ENCODE data around the gene RNF167.

RNF167 gene

DNA sequence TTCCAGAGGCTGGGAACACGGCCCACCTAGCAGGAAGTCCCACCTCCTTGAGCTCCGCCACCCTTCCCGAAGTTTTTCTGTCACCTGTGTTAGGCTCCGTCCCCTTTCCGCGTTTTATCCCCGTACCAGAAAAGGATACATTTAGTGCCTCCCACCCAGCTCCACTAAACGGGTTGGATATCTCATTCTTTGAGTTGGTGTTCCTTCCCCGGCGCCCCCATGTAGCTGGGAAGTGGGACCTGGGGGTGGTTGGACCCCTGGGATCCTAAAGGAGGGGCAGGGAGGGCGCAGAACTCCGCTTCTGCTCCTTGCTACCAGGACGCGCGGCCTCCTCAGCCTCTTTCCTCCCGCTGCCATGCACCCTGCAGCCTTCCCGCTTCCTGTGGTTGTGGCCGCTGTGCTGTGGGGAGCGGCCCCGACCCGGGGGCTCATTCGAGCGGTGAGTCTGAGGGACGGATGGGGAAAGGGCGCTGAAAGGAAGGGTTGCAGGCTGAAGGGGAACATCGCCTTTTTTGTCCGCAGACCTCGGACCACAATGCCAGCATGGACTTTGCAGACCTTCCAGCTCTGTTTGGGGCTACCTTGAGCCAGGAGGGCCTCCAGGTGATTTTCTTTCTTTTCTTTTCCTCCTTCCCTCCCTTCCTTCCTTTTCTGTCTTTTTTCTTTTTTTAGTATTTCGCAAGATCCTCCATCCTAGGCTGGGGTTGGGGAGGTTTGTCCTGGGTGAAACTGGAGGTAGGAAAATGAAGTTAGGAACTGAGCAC lies 669 bp downstream of the RNF167 start:
- DNase-seq, result no peak

- no peak for DNase-seq
Measured at GRCh38 chr17:4941319-4941610, 1.2 kb downstream of the RNF167 start.

GRCh38 chr17:4942760-4943508 lies 2.9 kb downstream of the RNF167 start:
- no peak for DNase-seq

GRCh38 chr17:4944163-4944553 lies 4.1 kb downstream of the RNF167 start:
- DNase-seq, result no peak

GRCh38 chr17:4944554-4945175 lies 4.6 kb downstream of the RNF167 start:
- peak; percentile 39 for DNase-seq

GRCh38 chr17:4945176-4945943 lies 5.3 kb downstream of the RNF167 start:
- DNase-seq, result peak; percentile 78

- no peak for DNase-seq
Measured at GRCh38 chr17:4945944-4946280, 5.8 kb downstream of the RNF167 start.

DNA sequence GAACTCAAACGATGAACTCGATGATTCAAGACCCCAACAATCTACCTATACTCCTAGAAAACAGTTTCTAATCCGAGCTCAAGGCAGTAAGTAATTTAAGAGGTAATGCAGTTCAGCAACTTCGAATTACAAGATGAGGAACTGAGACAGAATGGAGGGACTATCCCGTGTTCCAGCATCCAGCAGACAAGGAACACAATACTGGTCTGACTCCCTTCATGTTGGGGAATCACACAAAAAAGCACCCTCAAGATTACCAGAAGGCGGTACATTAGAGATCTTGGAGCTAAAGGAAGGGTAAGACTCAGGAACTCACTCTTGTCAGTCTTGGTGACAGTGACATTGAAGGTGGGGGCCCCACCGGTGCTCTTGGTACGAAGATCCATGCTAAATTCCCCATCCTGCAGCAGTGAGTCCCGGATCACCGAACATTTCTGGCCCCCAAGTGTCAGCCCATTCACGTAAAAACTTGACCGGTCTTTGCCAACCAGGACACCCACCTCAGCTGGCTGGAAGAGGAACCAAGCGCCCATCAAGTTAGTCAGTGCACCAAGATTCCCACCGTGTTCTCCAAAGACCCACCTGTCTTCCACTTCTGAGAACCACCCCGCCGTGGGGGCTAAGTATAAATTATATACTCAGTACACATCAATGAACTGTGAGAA lies 6.4 kb downstream of the RNF167 start:
- no peak for DNase-seq

GRCh38 chr17:4947010-4947410 lies 6.9 kb downstream of the RNF167 start:
- DNase-seq, result no peak

- DNase-seq, result peak; percentile 69
Measured at GRCh38 chr17:4947411-4948165, 7.5 kb downstream of the RNF167 start.

GRCh38 chr17:4948166-4948930 lies 8.3 kb downstream of the RNF167 start, which contains the start of gene PFN1:
Gene PFN1, minus strand, starts transcription at chr17:4948530. Its CDS starts 136 bp downstream, at chr17:4948394.
- DNase-seq, result peak; percentile 87

DNA sequence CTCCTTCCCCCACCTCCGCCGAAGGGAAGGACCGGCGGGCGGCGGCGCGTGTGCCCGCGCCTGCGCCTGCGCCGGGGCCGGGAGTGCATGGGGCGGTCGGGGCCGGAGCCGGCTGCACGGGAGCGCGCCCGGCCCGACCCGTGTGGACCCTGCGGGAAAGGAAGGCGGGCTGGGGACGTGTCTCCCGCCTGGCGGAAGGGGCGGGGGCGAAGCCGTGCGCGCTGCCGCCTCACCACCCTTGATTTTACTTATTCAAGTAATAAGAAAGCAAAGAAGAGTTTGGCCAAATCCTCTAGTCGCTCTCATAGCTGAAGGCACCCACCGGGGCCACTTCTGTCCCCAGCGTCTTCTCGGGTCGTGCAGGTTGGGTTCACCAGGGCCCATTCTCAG lies 8.9 kb downstream of the RNF167 start:
- peak; percentile 72 for DNase-seq

DNA sequence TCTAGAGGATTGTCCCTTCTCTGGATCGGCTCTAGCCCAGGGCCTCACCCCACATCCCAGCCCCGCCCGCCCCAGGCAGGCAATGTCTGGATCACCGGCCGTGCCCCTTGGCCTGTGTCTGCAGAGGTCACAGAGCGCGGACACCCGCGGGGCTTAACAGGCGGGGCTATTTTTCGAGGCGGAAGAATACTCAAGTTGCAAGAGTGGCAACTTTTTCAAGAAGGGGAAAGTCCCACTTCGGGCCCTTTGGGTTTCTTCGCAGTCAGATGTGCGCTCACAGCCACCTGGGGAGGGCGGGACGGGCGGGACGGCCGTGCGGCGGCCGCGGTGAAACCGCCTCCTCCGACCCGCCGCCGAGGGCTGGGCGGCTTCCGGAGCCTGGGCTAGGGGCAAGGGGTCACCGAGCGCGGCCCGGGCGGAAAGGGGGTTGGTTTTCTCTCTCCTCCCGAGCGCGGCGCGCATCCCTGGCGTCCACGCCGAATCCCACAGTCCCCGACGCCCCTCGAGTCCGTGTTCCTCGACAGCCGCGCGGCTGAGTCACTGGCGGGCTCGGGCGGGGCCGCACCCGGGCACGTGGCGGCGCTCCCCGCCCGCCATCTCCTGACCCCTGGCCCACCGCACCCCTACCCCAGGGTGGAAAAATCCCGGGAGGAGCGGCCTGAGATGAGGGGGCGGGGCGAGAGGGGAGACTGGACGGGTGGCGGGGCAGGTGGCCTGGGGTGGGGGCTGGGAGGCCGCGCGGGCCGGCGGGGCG lies 9.4 kb downstream of the RNF167 start:
- peak; percentile 71 for DNase-seq

DNA sequence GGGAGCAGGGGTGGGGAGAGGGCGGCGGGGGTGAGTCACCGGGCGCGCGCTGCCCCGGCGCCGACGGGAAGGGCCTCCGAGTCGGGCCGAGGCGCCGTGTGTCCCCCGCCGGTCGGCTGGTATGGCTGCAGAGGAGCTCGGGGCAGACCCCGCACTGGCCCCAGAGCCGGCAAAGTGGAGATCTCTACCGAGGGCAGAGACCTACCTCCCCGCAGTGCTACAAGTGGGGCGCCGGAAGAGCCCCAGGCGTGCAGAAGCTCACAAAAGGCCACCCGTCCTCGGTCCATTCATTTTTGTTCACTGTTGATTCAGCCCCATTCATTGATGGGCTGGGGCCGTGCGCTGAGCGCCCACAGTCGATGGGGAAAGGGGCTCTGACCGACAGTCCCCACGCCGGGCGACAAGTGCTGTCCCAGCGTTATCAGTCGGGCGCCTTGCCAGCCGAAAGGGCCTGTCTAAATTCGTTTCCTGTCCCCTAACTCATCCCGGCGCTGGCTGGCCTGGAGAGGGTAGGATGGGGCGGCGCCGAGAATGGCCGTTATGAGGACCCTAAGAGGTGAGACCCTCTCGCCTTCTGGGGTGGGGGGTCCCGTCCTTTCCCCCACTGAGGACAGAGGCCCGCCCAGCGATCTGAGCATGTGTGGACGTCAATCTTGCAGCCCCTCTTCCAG lies 10.1 kb downstream of the RNF167 start:
- no peak for DNase-seq

DNA sequence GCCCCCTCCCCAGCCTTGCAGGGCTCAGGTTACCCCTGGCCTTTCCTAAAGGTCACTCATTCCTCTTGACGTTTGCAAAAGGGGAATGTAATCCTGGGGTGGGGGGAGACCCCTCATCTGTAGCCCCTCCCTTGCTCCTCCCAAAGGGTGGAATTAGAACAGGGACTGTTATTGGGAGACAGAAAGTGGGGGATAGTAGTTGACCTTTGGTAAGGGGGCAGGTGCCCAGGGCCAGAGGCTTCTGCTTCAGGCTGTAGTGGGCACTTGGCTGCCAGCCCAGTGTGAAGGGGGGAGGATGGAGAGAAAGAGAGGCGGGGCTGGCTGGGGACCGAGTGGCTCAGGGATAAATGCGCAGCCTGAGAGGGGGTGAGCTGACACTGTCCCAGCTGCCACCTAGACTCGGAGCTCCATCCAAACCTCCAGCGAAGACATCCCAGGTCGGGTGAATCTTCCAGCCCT lies 10.7 kb downstream of the RNF167 start, which contains the start of gene ENO3:
ENO3 (plus strand) TSS at position 374 of the 459 bp plus-strand sequence. CDS start 711 bp downstream, outside the sequence.
- no peak for DNase-seq

DNA sequence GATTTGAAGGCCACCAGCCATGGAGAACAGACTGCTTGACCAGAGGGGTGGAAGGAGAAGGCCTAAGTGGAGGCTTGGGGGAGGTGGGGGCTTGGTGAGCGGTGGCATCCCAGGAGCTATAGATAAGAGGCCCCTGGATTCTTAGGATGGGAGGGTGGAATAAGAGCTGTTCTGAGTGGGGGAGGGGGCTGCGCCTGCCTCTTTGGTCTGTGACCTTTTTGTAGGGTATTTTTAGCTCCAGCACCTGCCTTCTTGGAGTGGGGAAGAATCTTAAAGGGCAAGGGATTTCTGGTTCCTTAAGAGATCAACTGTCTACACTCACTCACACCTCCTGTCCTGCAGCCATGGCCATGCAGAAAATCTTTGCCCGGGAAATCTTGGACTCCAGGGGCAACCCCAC lies 11.4 kb downstream of the RNF167 start:
- no peak for DNase-seq

GRCh38 chr17:4953451-4953961 lies 13.4 kb downstream of the RNF167 start:
- no peak for DNase-seq

DNA sequence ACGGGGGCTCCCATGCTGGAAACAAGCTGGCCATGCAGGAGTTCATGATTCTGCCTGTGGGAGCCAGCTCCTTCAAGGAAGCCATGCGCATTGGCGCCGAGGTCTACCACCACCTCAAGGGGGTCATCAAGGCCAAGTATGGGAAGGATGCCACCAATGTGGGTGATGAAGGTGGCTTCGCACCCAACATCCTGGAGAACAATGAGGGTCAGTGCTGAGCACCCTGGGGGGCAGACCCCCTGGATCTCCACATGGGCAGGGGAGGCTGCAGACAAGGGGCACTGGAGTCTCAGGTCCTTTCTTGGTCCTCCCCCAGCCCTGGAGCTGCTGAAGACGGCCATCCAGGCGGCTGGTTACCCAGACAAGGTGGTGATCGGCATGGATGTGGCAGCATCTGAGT lies 15.0 kb downstream of the RNF167 start:
- DNase-seq, result no peak

DNA sequence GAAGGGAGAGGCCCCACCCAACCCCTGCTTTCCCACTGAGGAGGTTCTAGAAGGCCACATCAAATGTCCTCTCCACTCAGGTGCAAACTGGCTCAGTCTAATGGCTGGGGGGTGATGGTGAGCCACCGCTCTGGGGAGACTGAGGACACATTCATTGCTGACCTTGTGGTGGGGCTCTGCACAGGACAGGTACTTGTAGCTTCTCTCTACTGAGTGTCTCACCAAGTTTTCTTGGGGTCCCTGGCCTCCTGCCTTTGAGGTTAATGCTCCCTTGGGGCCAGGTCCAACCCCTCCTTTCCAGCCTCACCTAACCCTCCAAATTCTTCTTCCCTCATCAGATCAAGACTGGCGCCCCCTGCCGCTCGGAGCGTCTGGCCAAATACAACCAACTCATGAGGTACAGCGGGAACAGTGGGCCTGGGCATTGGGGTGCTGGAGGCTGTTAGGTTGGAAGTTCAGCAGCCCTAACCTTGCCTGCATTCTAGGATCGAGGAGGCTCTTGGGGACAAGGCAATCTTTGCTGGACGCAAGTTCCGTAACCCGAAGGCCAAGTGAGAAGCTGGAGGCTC lies 16.5 kb downstream of the RNF167 start:
- DNase-seq, result peak; percentile 52
